Gastroesophageal sphincter (tissue), 3 donors: ENCODE results near the gene SMIM10.

Experiments used
- CTCF ChIP-seq, 4 experiments: fragments of 200-600 bp in 2 of 4; fragments of 450-650 bp in 2 of 4; sonication (generic) in 1 of 4; IDR thresholded peaks; one replicate each; pipeline ENCODE4 v1.5.1; 2017 to 2019; ENCODE audit warnings: antibody characterized with exemption in 4 of 4, mild to moderate bottlenecking in 2 of 4, moderate library complexity in 2 of 4
- POLR2A ChIP-seq, 2 donors: fragments of 450-650 bp; IDR thresholded peaks; one replicate each; pipeline ENCODE4 v1.6.1; 2017; ENCODE audit warnings: antibody characterized with exemption in 2 of 2, mild to moderate bottlenecking in 2 of 2, moderate library complexity in 1 of 2
- POLR2AphosphoS5 ChIP-seq: sonication (generic); formaldehyde crosslinking; IDR thresholded peaks from one replicate; pipeline ENCODE4 v1.6.1; 2017; ENCODE audit warnings: antibody characterized with exemption

- TF ChIP-seq POLR2A (IDR thresholded peaks at IDR 0.05), result no peak
- no peak for TF ChIP-seq CTCF (IDR thresholded peaks at IDR 0.05)
- no peak for TF ChIP-seq POLR2AphosphoS5
Measured at GRCh38 chrX:134971926-134972325, 18.9 kb upstream of the SMIM10 start.
